ENCODE measurements around the gene EFEMP1. TPM values are rescaled to one million over a fixed set of nuclear protein-coding genes. Genes with fewer than 3 reads are reported as not detected.
"Not testable (repeated sequence)": the region's sequence is repeated elsewhere in the genome, so short reads cannot be mapped to it uniquely, and the experiment has no call there.

The EFEMP1 gene
- total RNA-seq, 2 experiments from 2014 or later, result not detected

DNA sequence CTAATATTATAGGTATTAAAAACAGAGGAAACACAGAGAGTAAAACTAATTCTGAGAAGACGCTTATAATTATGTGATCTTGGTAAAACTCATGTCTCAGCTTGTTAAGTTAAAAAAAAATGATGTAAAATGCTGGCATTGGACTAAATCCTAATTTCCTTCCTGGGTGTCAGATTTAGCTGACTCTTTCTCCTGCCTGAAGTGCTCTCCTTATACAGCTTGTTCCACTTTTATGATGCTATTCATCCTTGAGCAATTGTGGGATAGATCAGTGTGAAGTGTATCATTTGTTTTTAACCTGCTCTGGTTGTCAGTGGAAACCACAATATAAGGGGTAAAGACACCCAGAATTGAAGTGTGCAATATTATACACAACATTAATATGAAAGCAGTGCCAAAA lies 84.9 kb downstream of the EFEMP1 start:
- ChIA-PET CTCF (no interaction called here), POLR2A (no interaction called here)
- Mint-ChIP-seq H3K27me3 (no peaks in the 10 kb centered on the region), H3K36me3 (ENCODE audit: low read depth) (no peaks in the 10 kb centered on the region), H3K27ac (no peak overlapping the region), H3K9me3 (no peaks in the 10 kb centered on the region), H3K4me1 (no peaks in the 10 kb centered on the region), H3K4me3 (no peak overlapping the region)
- DNase-seq, result no peak

DNA sequence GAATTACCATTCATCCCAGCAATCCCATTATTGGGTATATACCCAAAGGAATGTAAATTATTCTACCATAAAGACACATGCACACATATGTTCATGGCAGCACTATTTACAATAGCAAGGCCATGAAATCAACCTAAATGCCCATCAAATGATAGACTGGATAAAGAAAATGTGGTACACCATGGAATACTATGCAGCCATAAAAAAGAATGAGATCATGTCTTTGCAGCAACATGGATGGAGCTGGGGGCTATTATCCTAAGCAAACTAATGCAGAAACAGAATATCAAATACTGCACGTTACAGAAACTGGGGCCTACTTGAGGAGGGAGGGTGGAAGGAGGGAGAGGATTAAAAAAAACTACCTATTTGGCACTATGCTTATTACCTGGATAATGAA lies 85.5 kb downstream of the EFEMP1 start:
- POLR2A ChIA-PET; H3K27ac Mint-ChIP-seq; H3K9me3 Mint-ChIP-seq; H3K4me1 Mint-ChIP-seq; CTCF ChIA-PET; DNase-seq; H3K36me3 Mint-ChIP-seq (ENCODE audit: low read depth); H3K4me3 Mint-ChIP-seq; H3K27me3 Mint-ChIP-seq: not testable (repeated sequence)

DNA sequence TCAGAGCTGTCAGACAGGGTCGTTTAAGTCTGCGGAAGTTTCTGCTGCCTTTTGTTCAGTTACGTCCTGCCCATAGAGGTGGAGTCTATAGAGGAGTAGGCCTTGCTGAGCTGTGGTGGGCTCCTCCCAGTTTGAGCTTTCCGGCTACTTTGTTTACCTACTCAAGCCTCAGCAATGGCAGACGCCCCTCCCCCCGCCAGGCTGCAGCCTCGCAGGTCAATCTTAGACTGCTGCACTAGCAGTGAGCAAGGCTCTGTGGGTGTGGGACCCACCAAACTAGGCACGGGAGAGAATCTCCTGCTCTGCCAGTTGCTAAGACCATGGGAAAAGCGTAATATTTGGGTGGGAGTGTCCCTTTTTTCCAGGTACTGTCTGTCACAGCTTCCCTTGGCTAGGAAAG lies 86.5 kb downstream of the EFEMP1 start:
- Mint-ChIP-seq H3K4me3 (no peak overlapping the region), H3K9me3 (peaks cover 2% of the 10 kb centered on the region), H3K36me3 (ENCODE audit: low read depth) (no peaks in the 10 kb centered on the region), H3K4me1 (no peaks in the 10 kb centered on the region), H3K27ac (no peak overlapping the region), H3K27me3 (no peaks in the 10 kb centered on the region)
- DNase-seq, result no peak
- ChIA-PET CTCF (no interaction called here), POLR2A (no interaction called here)

DNA sequence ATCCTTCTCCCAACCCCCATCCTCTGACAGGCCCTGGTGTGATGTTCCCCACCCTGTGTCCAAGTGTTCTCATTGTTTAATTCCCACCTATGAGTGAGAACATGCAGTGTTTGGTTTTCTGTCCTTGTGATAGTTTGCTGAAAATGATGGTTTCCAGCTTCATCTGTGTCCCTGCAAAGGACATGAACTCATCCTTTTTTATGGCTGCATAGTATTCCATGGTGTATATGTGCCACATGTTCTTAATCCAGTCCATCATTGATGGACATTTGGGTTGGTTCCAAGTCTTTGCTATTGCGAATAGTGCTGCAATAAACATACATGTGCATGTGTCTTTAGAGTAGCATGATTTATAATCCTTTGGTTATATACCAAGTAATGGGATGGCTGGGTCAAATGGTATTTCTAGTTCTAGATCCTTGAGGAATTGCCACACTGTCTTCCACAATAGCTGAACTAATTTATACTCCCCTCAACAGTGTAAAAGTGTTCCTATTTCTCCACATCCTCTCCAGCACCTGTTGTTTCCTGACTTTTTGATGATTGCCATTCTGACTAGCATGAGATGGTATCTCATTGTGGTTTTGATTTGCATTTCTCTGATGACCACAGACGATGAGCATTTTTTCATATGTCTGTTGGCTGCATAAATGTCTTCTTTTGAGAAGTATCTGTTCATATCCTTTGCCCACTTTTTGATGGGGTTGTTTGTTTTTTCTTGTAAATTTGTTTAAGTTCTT lies 91.7 kb downstream of the EFEMP1 start:
- H3K36me3 Mint-ChIP-seq (ENCODE audit: low read depth); H3K27me3 Mint-ChIP-seq; H3K27ac Mint-ChIP-seq; H3K9me3 Mint-ChIP-seq; H3K4me3 Mint-ChIP-seq; CTCF ChIA-PET; DNase-seq; H3K4me1 Mint-ChIP-seq; POLR2A ChIA-PET: not testable (repeated sequence)

DNA sequence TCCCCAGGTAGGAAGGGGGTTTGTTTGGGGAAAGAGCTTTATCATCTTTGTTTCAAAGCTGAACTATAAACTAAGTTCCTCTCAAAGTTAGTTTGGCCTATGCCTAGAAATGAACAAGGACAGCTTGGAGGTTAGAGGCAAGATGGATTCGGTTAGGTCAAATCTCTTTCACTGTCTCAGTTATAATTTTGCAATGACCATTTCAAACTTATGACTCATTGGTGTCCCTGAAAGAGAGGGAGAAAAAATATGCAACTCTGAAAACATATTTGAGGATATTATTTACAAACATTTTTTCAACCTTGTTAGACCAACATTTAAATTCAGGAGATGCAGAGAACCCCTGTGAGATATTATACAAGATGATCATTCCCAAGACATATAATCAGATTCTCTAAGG lies 95.7 kb downstream of the EFEMP1 start:
- ChIA-PET CTCF (no interaction called here), POLR2A (no interaction called here)
- H3K27me3 Mint-ChIP-seq, result no peaks in the 10 kb centered on the region
- H3K36me3 Mint-ChIP-seq (ENCODE audit: low read depth), result no peaks in the 10 kb centered on the region
- H3K27ac Mint-ChIP-seq, result no peak overlapping the region
- no peaks in the 10 kb centered on the region for H3K9me3 Mint-ChIP-seq
- no peak overlapping the region for H3K4me3 Mint-ChIP-seq
- no peaks in the 10 kb centered on the region for H3K4me1 Mint-ChIP-seq
- DNase-seq, result no peak

DNA sequence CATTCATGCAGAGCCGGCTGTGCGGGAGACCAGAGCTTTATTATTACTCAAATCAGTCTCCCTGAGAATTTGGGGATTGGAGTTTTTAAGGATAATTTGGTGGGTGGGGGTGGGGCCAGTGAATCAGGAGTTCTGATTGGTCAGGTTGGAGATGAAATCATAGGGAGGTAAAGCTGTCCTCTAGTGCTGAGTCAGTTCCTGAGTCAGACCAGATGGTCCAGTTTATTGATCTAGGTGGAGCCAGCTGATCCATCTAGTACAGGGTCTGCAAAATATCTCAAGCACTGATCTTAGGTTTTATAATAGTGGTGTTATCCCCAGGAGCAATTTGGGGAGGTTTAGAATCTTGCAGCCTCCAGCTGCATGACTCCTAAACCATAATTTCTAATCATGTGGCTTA lies 96.2 kb downstream of the EFEMP1 start:
- H3K4me1 Mint-ChIP-seq; H3K27me3 Mint-ChIP-seq; H3K36me3 Mint-ChIP-seq (ENCODE audit: low read depth); H3K27ac Mint-ChIP-seq; DNase-seq; H3K4me3 Mint-ChIP-seq; H3K9me3 Mint-ChIP-seq; POLR2A ChIA-PET: not testable (repeated sequence)
- CTCF ChIA-PET, result interaction anchor here (0.6 kb wide), 1 partner anchor 19 kb away, joined by 3 read pairs; no protein-coding TSS in a partner anchor

DNA sequence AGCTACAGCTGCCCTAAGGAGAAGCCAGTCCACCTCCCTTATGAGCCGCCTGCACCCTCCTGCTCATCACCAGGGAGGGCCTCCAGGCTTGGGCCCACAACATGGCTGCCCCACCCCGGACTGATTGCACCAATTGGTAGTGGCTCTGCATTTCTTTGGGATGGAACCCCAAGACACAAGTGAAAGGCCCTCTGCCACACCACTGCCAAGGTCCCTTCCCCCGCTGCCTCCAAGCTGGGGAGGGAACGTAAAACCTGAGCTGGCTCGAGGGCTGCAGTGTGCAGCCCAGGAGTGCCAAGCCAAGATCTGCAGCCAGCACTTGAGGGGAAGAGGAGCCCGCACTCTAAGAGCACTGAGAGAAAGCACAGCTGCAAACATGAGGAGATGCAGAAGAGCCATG lies 97.3 kb downstream of the EFEMP1 start:
- ChIA-PET CTCF (no interaction called here), POLR2A (no interaction called here)
- H3K27ac Mint-ChIP-seq, result no peak overlapping the region
- H3K9me3 Mint-ChIP-seq, result no peaks in the 10 kb centered on the region
- H3K4me3 Mint-ChIP-seq, result no peak overlapping the region
- no peaks in the 10 kb centered on the region for H3K4me1 Mint-ChIP-seq
- H3K27me3 Mint-ChIP-seq, result no peaks in the 10 kb centered on the region
- no peaks in the 10 kb centered on the region for H3K36me3 Mint-ChIP-seq (ENCODE audit: low read depth)
- DNase-seq, result no peak

DNA sequence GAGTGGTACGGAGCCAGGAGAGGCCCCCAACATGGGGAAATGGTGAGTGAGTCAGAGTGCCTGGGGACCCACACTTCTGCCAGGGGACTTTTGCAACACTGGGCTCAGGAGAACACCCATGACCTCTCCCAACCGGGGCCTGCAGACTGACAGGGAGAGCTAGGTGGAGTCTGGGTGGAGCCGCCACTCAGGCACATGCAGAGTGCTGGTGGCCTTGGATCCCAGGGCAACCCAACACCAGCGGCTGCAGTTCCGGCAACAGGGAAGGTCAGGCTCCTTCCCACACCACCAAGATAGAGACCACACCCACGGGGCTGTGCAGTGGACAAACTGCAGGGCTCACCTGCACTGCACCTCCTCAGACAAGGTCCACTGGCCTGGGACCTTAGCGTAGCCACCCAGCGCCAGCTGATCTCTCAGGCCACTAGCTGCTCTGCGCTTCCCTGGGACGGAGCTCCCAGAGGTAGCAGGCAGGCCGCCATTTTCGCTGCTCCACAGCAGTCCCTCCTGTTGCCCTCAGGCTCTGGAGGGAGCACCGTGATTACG lies 99.0 kb downstream of the EFEMP1 start:
- Mint-ChIP-seq H3K4me3 (no peak overlapping the region), H3K27ac (no peak overlapping the region), H3K27me3 (no peaks in the 10 kb centered on the region), H3K36me3 (ENCODE audit: low read depth) (no peaks in the 10 kb centered on the region), H3K9me3 (no peaks in the 10 kb centered on the region), H3K4me1 (no peaks in the 10 kb centered on the region)
- ChIA-PET CTCF (no interaction called here), POLR2A (no interaction called here)
- no peak for DNase-seq

Other genes starting within 250 kb of the EFEMP1 start
- 10 to 100 TPM; 39.7 to 46.4 TPM for gene PNPT1, start 229.9 kb downstream of the EFEMP1 start, total RNA-seq